Gastrocnemius medialis (tissue), 4 donors: ENCODE results near the gene PIK3R3. TPM values are rescaled to one million over a fixed set of nuclear protein-coding genes. Genes with fewer than 3 reads are reported as not detected.

Experiments
- ATAC-seq, 2 donors: fragments of 150-250 bp; one replicate each; pipeline ENCODE4 v1.9.1; 2016
- DNase-seq, 2 donors: peaks; one replicate each; pipeline ENCODE4 v3.0.0-alpha.2; 2019
- H3K27ac ChIP-seq, 4 donors: fragments of 200-600 bp; sonication (generic); 1 replicate in 1 of 4; 2 replicates in 3 of 4; pipeline ENCODE4 v1.5.1; 2016 to 2018; ENCODE audit warnings: mild to moderate bottlenecking in 2 of 4, moderate library complexity in 1 of 4
- H3K27me3 ChIP-seq, 3 donors: fragments of 200-600 bp; sonication (generic) in 2 of 3; 1 replicate in 1 of 3; 2 replicates in 2 of 3; pipeline versions ENCODE4 v1.5.1 to v1.6.0; 2016 to 2019; ENCODE audit warnings: mild to moderate bottlenecking in 1 of 3, moderate library complexity in 1 of 3
- H3K36me3 ChIP-seq, 2 donors: fragments of 200-600 bp; sonication (generic) in 1 of 2; one replicate each; pipeline ENCODE4 v1.5.1; 2017 to 2018
- H3K4me1 ChIP-seq, 2 donors: fragments of 200-600 bp; sonication (generic) in 1 of 2; one replicate each; pipeline ENCODE4 v1.5.1; 2016 to 2017; ENCODE audit warnings: mild to moderate bottlenecking in 2 of 2
- H3K4me3 ChIP-seq, 4 donors: fragments of 200-600 bp; sonication (generic) in 3 of 4; 1 replicate in 1 of 4; 2 replicates in 3 of 4; pipeline ENCODE4 v1.5.1; 2016 to 2019; ENCODE audit warnings: mild to moderate bottlenecking in 2 of 4
- H3K9me3 ChIP-seq, 3 donors: fragments of 200-600 bp; sonication (generic) in 2 of 3; 1 replicate in 1 of 3; 2 replicates in 2 of 3; pipeline ENCODE4 v1.5.1; 2016 to 2019
- POLR2A ChIP-seq, 2 donors: fragments of 450-650 bp; IDR thresholded peaks; one replicate each; pipeline ENCODE4 v1.6.1; 2017; ENCODE audit warnings: antibody characterized with exemption in 2 of 2, mild to moderate bottlenecking in 2 of 2, moderate library complexity in 2 of 2
- in situ Hi-C, 4 donors: fragments of 200-750 bp; cut with MboI; loops; one replicate each; pipeline versions ENCODE4 v1.15.0 to v1.8.0; 2017; ENCODE audit warnings: low sequenced_read_pairs in 4 of 4
- intact Hi-C: fragments of 100-400 bp; cut with DNase I; formaldehyde crosslinking; loops from one replicate; pipeline ENCODE4 v1.15.1; 2023; ENCODE audit warnings: low total_unique reads
- total RNA-seq, 4 donors: library from RNA; depleted of rRNA; stranded (reverse); fragments of >200 nt; gene quantifications; one replicate each; pipeline versions ENCODE4 v1.1.0 to v1.2.3, GENCODE V29; 2016
- TF ChIP-seq, protein P1 (sequence below), 5 experiments: fragments of 450-650 bp in 3 of 5; fragments of 200-600 bp in 2 of 5; sonication (generic) in 2 of 5; IDR thresholded peaks in 4 of 5; conservative IDR thresholded peaks in 1 of 5; 1 replicate in 4 of 5; 2 replicates in 1 of 5; pipeline ENCODE4 v1.5.1; 2016 to 2019; ENCODE audit warnings: antibody characterized with exemption in 5 of 5, mild to moderate bottlenecking in 3 of 5, moderate library complexity in 3 of 5

PIK3R3 gene
- total RNA-seq, 4 donors from 2014 or later, result 12.1 to 23.8 (median 15.9) TPM

DNA sequence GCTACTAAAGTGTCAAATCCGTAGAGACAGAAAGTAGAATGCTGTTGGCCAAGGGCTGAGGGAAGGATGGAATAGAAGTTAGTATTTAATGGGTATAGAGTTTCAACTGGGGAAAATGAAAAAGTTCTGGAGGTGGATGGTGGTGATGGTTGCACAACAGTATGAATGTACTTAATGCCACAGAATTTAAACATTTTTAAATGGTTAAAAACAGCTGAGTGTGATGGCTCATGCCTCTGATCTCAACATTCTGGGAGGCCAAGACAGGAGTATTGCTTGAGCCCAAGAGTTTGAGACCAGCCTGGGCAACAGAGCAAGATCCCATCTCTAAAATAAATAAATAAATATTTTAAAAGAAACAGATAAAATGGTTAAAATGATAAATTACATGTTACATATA lies 44.5 kb downstream of the PIK3R3 start:
- in situ Hi-C loops (no loop called here), intact Hi-C loops (no loop called here)
- no peaks in the 10 kb centered on the region for H3K9me3 ChIP-seq
- H3K36me3 ChIP-seq, result no peaks in the 10 kb centered on the region
- H3K27ac ChIP-seq, result no peak overlapping the region
- DNase-seq, result no peak
- H3K4me1 ChIP-seq, result peaks cover 0 to 5% of the 10 kb centered on the region in 2 donors
- H3K4me3 ChIP-seq, result no peak overlapping the region
- no peaks in the 10 kb centered on the region for H3K27me3 ChIP-seq
- ATAC-seq, result no peak
- no peak for TF ChIP-seq POLR2A (IDR thresholded peaks at IDR 0.05)

- Histone ChIP-seq H3K36me3 (no peaks in the 10 kb centered on the region), H3K9me3 (no peaks in the 10 kb centered on the region), H3K4me3 (no peak overlapping the region), H3K4me1 (peaks cover 0 to 6% of the 10 kb centered on the region in 2 donors), H3K27ac (no peak overlapping the region), H3K27me3 (no peaks in the 10 kb centered on the region)
- in situ Hi-C loops (no loop called here), intact Hi-C loops (no loop called here)
- DNase-seq (no peak), ATAC-seq (peak; percentile 27 to 48)
- TF ChIP-seq, protein P1, sequence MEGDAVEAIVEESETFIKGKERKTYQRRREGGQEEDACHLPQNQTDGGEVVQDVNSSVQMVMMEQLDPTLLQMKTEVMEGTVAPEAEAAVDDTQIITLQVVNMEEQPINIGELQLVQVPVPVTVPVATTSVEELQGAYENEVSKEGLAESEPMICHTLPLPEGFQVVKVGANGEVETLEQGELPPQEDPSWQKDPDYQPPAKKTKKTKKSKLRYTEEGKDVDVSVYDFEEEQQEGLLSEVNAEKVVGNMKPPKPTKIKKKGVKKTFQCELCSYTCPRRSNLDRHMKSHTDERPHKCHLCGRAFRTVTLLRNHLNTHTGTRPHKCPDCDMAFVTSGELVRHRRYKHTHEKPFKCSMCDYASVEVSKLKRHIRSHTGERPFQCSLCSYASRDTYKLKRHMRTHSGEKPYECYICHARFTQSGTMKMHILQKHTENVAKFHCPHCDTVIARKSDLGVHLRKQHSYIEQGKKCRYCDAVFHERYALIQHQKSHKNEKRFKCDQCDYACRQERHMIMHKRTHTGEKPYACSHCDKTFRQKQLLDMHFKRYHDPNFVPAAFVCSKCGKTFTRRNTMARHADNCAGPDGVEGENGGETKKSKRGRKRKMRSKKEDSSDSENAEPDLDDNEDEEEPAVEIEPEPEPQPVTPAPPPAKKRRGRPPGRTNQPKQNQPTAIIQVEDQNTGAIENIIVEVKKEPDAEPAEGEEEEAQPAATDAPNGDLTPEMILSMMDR (IDR thresholded peaks at IDR 0.05 in 4 of 5, conservative IDR thresholded peaks at IDR 0.05 in 1 of 5), result no peak
- no peak for TF ChIP-seq POLR2A (IDR thresholded peaks at IDR 0.05)
These were observed 45.9 kb downstream of the PIK3R3 start for GRCh38 chr1:46086576-46086975.

DNA sequence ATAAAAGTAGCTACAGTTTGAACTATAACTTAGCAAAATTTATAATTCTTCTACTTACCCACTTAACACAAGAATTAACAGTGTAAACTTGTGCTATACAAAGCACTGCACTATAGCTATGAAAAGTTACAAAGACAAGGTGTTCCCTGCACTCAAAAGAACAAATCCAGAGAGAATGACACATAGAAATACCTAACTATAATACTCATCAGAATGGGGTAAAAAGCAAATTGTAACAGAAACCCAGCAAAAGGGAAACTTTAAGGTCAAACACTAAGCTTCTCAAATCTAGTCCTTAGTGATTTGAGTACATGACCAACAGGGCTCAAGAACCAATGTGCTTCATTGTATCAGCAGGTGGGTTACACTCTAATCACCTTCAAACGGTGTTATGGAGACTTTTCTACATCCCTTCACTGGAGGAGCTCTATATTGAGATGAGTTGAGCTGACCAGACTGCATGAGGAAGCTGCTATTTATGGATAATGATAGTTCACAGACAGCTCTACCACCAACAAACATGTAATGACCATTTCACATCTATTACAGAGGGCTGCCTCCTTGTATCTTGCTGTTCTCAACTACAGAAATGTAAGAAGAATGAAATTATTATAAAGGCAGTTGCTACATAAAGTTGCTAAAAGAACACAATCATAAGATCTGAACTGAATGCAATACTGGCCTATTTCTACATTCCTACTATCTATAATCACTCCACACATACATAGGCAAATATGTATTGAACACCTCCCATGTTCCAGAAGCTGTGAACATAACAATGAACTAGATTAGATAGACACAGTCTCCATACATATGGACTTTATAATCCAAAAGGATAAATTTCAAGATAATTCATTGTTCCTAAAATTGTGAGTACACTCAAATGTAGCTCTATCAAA lies 47.6 kb downstream of the PIK3R3 start:
- Histone ChIP-seq H3K9me3 (no peaks in the 10 kb centered on the region), H3K4me3 (no peak overlapping the region), H3K27ac (no peak overlapping the region), H3K4me1 (peaks cover 0 to 8% of the 10 kb centered on the region in 2 donors), H3K27me3 (no peaks in the 10 kb centered on the region), H3K36me3 (no peaks in the 10 kb centered on the region)
- intact Hi-C loops (no loop called here), in situ Hi-C loops (no loop called here)
- no peak for DNase-seq
- ATAC-seq, result peak; percentile 36 to 37
- no peak for TF ChIP-seq POLR2A (IDR thresholded peaks at IDR 0.05)
- TF ChIP-seq, protein P1 (IDR thresholded peaks at IDR 0.05 in 4 of 5, conservative IDR thresholded peaks at IDR 0.05 in 1 of 5), result no peak

DNA sequence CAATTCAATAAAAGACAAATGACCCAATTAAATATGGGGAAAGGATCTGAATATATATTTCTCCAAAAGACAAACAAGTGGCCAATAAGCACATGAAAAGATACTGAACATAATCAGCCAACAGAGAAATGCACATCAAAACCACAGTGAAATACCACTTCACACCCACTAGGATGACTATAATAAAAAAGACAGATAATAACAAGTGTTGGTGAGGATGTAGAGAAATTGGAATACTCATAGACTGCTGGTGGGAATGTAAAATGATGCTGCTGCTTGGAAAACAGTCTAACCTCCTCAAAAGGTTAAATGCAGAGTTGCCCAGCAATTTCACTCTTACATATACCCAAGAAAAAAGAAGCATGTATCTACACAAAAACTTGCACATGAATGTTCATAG lies 48.9 kb downstream of the PIK3R3 start:
- H3K27me3 ChIP-seq, result no peaks in the 10 kb centered on the region
- H3K4me3 ChIP-seq, result no peak overlapping the region
- peaks cover 0 to 8% of the 10 kb centered on the region in 2 donors for H3K4me1 ChIP-seq
- DNase-seq (no peak), ATAC-seq (no peak)
- H3K9me3 ChIP-seq, result no peaks in the 10 kb centered on the region
- in situ Hi-C loops (no loop called here), intact Hi-C loops (no loop called here)
- TF ChIP-seq, protein P1 (IDR thresholded peaks at IDR 0.05 in 4 of 5, conservative IDR thresholded peaks at IDR 0.05 in 1 of 5), result no peak
- no peak for TF ChIP-seq POLR2A (IDR thresholded peaks at IDR 0.05)
- no peak overlapping the region for H3K27ac ChIP-seq
- H3K36me3 ChIP-seq, result no peaks in the 10 kb centered on the region

GRCh38 chr1:46081619-46082018 lies 50.8 kb downstream of the PIK3R3 start:
- H3K4me1 ChIP-seq, result peaks cover 0 to 8% of the 10 kb centered on the region in 2 donors
- ATAC-seq, result no peak
- no peak for DNase-seq
- no peak for TF ChIP-seq POLR2A (IDR thresholded peaks at IDR 0.05)
- TF ChIP-seq, protein P1 (IDR thresholded peaks at IDR 0.05 in 4 of 5, conservative IDR thresholded peaks at IDR 0.05 in 1 of 5), result no peak
- H3K4me3 ChIP-seq, result no peak overlapping the region
- intact Hi-C loops (no loop called here), in situ Hi-C loops (no loop called here)
- no peaks in the 10 kb centered on the region for H3K27me3 ChIP-seq
- no peaks in the 10 kb centered on the region for H3K9me3 ChIP-seq
- peaks cover 0 to under 1% of the 10 kb centered on the region in 2 donors for H3K36me3 ChIP-seq
- peak overlapping the region in 2 of 4 donors; percentile 27 to 31 for H3K27ac ChIP-seq
